Measurements from ENCODE around the gene OR10J4.
"Not testable (repeated sequence)": the region's sequence is repeated elsewhere in the genome, so short reads cannot be mapped to it uniquely, and the experiment has no call there.

The OR10J4 gene

DNA sequence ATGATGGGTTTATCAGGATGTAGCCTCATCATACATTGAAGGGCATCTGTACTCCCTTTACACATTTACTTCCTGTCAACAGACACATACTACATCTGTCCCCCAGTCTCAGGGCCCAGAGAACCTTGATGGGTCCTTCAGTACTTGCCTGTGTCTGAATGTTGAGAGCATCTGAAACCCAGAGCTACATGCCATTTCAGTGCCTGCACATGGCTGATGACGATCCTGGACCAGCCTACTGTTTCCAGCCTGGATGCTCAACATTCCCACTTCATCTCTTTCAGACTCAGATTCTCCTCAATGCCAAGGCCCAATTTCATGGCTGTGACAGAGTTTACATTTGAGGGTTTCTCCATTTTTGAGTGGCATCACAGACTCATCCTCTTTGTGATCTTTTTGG lies at the start of gene OR10J4:
TSS of gene OR10J4 (plus strand) at position 301 of the 400 bp plus-strand sequence.
- DNase-seq = no peak

DNA sequence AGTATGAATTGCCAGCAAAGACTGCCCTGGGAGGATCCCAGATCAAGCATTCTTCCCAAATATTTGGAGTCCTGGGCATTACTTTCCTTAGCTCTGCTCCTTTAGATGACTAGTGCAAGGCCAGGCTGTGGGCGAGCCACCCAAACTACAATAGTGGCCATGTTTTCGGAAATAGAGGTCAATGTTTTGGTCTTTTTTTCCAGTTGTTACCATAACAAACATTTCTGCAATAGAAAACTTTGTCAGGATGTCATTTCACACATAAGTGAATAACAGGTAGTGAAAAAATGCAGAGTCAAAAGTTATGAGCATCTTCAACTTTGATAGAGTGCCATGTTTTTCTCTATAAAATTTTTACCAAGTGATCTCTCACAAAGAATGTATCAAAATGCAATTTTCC lies 25.2 kb upstream of the OR10J4 start:
- no peak for DNase-seq

- DNase-seq = no peak
These were observed 23.1 kb upstream of the OR10J4 start for GRCh38 chr1:159408862-159409400.

DNA sequence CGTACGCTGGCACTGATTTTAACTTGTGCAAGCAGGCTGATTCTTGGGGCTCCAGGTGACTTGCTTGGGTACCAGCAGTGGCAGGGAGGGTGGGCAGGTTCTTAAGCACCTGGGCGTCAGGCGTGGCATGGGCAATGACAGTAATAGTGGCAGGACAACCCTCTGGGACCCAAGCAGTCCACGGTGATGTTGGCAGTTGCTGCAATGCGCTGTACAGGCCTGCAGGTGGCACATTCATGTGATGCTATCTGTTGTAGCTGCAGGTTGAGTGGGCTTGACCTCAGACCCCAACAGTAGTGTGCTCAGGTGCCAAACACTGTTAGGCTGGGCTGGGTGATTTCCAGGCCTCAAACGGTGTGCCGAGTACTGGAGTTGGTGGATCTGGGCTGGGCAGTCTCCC lies 10.2 kb upstream of the OR10J4 start:
- no peak for DNase-seq

DNA sequence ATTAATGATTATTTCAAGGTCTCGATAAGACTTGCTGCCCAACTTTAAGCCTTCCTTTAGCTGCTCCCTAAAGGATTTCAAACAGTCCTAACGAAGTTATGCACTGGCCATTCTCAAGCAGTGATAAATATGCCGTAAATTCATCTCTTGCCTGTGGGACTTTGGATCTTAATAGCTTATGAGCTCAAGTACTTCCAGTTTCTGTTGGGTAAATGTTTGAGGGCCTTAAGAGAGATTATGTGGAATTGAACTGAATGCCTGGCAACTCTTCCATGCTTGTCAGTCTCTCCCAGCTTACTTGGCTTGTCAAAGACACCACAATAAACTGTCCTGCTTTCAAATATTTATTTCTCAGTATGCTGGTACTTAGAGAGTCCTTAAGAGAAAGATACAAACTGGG lies 3.5 kb upstream of the OR10J4 start:
- DNase-seq = no peak

- DNase-seq = no peak
These were observed 2.7 kb upstream of the OR10J4 start for GRCh38 chr1:159429074-159429861.

DNA sequence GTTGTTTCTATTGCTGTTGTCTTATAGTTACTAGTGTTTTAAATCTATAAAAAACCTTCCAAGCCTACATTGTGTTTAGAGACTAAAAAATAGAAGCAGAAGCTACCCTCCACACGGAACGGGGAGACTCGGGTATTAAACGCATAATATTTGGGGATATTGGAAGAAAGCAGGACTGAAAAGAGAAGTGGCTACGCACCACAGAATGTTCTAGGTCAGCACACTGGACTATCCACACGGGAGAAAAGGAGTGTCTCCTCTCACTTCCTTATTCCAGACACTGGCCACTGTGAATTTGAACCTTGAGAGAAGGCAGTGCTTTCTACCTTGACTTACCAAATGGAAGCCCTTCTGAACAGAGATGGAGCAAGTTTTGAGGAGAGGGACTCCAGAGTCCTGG lies 1.0 kb upstream of the OR10J4 start:
- no peak for DNase-seq

DNA sequence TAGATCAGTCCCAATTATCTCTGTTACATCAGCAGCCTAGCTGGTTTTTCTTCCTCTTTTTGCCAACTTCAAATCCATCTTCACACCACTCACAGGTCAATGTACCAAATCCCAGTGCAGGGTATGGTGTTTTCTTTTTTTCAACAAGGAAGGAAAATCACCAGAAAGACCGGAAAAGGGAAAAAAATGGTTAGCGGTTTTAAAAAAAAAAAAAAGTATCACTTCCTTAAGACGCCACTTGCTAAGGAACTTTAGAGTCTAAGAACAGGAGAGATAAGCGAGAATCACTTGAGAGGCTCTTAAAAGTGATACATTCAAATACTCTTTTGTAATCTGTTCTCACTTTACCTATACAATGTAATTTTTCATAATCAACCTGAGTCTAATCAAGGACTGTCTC lies 4.5 kb downstream of the OR10J4 start:
- DNase-seq = no peak

DNA sequence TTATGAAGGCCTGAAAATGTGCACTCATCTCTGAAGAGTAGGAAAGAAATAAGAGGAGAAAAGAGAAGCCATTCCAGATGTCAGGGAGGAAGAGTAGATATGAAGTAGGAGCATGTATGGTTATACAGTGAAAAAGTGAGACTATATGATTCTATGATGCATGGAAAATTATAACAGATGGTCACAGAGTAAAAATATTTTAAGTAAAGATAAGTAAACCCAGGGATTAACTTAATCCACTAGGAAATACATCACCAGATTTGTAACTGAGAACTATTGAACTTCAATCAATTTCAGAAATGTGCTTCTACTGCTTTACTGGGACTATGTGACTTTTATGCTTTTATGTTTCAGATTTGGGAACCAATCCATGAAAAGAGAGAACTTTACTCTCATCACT lies 7.4 kb downstream of the OR10J4 start, which contains the start of gene OR10J1:
TSS of gene OR10J1 (plus strand) at position 301 of the 400 bp plus-strand sequence. CDS start at position 371, 70 bp downstream.
- no peak for DNase-seq

DNA sequence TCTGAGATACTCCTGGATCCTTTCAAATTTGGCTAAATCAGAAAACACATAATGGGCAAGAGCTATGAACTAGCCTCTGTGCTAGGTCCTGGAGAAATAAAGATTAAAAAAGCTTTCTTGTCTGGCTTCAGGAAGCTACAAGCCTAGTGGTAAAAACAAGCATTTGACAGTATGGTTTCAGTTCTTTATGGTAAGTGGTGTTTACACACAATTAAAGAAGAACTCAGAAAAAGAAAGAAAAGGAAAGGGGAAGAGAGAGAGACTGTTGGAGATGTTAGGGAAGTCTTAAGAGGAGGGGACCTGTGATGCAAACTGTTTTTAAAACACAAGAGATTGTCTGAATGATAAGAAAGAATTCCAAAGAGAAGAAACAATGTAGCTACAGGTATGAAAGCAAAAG lies 9.4 kb downstream of the OR10J4 start:
- DNase-seq = no peak

- no peak for DNase-seq
These were observed 10.4 kb downstream of the OR10J4 start for GRCh38 chr1:159442428-159442827.

DNA sequence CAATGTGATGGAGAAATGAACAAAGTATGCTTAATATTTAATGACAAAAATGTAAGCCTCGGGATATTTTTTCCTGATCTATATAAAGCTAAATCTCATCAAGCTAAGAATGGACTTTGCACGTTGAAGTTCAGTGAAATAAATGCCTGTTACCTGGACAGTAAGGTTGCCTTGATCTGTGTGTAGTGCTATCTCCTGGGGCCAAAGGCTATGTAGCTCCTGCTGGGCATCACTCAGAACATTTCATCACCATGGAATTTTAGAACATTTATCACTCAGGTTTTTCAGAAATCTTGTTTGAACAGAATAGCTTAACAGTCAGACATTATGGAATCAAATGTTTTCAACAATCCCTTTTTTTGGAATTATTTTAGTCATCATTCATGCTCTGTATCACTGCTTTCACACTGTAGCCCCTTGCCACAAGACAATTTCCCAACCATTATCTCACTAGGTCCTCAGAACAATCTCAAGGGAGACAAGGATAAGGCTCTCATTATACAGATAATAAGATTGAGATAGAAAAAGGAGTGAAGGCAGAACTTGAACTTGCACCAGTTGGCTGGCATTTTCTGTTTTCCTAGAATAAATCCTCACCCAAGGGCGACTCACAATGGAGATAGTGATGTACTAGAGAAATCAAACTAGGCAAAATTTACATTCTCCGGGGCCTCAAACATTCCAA lies 11.2 kb downstream of the OR10J4 start:
- no peak for DNase-seq

DNA sequence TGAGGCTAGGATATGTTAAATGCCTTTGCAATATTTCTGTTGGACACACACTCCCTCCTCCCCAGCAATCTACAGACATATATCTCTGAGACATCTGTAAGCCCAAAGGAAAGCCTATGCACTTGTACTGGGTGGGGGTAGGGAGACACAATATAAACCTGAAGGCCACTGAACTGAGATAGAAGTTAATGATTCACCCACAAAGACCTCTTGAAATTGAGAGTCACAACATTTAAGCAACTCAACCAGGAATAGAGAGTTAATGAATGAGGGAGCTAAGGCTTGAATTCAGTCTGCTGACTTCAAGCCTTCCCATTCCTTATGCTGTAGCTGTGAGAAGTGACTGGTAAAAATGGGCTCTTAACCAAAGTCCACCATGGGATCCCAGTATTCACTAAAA lies 12.5 kb downstream of the OR10J4 start:
- no peak for DNase-seq

GRCh38 chr1:159448181-159448580 lies 16.2 kb downstream of the OR10J4 start:
- no peak for DNase-seq

GRCh38 chr1:159449605-159450004 lies 17.6 kb downstream of the OR10J4 start:
- DNase-seq = not testable (repeated sequence)

GRCh38 chr1:159459551-159459950 lies 27.5 kb downstream of the OR10J4 start:
- DNase-seq = no peak

GRCh38 chr1:159465191-159465603 lies 33.2 kb downstream of the OR10J4 start:
- no peak for DNase-seq

GRCh38 chr1:159468321-159468720 lies 36.3 kb downstream of the OR10J4 start:
- DNase-seq = no peak

DNA sequence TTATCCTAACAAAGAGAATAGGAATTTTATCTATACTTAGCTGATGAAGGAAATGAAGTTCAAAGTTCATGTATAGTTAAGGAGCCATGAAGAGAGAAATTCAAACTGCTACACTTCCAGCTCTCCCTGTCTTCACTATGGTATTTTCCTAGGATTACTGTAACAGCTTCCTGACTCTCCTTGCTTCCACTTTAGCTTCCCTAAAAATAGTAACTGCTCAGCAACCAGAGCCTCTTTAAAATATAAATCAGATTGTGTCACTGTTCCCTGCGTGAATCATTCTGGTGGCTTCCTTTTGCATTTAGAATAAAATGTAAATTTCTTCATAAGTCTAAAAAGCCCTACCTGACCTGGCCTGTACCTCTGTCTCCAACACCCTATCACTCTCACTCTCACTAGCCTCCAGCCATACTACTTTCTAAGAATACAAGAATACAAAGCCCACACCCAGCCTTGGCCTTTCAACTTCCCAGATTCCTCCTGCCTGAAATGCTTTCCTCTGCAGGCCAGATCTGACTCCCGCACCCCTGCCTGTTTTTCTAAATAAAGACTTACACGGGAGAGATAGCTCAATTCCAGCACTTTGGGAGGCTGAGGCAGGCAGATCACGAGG lies 38.0 kb downstream of the OR10J4 start:
- no peak for DNase-seq

DNA sequence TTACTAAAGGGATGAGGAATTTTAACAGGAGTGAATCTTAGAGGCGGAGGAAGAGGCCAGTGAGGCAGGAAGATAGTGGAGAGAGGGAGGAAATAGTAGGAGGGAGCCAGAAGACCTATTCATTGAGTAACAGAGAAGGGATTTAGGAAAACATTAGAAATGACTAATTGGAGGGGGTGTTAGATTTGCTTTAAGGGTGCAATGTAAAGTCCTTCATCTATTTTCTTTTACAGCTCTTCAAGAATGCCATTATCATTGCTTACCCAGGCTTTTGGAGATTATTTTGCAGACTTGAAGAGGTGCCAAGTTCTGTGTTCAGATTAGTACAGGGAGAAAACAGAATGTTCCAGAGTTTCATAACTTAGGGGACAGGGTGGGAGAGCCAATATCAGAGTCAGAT lies 41.3 kb downstream of the OR10J4 start:
- DNase-seq = no peak

- no peak for DNase-seq
These were observed 42.9 kb downstream of the OR10J4 start for GRCh38 chr1:159474926-159475325.

Data from NCI-H2081 treated with DMSO at 0.1 percent for 48 hours (cell line).